Measurements from ENCODE around the gene GSC2.

The GSC2 gene

GRCh38 chr22:19149991-19150390, at the start of gene GSC2:
Gene GSC2 (minus strand): TSS chr22:19150292. CDS start chr22:19150283, 9 bp downstream.
- DNase-seq (ENCODE audit: low read depth in 4 of 4, low spot score in 1 of 4), result no peak

- DNase-seq (ENCODE audit: low read depth in 4 of 4, low spot score in 1 of 4), result no peak
These were observed 49.4 kb upstream of the GSC2 start for GRCh38 chr22:19199479-19199878.

- DNase-seq (ENCODE audit: low read depth in 4 of 4, low spot score in 1 of 4), result no peak
These were observed 48.1 kb upstream of the GSC2 start for GRCh38 chr22:19197997-19198865.

- no peak for DNase-seq (ENCODE audit: low read depth in 4 of 4, low spot score in 1 of 4)
These were observed 46.9 kb upstream of the GSC2 start for GRCh38 chr22:19196841-19197612.

DNA sequence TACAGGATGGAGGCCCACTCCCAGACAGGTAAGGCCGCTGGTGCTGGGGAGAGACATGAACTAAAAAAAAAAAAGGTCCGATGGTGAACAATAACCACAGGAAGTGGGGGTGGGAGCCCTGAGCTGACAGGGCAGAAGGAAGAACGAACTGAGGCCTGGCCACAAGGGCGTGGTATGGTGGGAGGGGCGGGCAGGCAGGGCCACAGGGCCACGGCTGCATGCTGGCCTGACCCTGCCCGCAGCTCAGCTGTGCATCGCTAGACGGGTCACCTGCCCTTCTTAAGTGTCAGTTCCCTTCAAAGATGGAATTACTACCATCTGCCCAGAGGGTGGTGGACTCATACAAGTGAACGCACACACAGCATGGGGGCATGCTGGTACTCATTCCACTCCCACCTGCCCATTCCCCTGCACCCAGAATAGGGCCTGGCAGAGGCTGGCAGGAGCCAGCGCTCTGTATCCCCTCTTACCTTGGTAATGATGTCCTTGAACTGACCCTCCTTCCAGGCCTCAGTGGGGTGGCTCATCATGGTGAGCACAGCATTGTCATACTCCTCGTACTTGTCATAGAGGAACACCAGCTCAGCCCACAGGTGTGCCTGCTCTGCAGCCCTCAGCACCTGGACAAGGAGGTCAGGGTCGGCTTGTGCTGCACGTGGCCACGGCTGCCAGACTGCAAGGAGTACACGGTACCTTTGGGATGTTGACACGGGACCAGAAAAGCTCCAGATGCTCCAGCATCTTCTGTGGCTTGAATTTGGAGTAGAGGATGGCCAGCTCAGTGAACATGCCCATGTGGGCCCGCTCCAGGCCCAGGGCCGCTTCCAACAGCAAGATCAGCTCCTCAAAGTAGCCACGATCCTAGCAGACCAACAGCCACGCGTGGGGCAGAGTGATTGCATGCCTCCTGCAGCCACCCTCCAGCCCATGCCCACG, 46.0 kb upstream of the GSC2 start:
- DNase-seq (ENCODE audit: low read depth in 4 of 4, low spot score in 1 of 4), result no peak

DNA sequence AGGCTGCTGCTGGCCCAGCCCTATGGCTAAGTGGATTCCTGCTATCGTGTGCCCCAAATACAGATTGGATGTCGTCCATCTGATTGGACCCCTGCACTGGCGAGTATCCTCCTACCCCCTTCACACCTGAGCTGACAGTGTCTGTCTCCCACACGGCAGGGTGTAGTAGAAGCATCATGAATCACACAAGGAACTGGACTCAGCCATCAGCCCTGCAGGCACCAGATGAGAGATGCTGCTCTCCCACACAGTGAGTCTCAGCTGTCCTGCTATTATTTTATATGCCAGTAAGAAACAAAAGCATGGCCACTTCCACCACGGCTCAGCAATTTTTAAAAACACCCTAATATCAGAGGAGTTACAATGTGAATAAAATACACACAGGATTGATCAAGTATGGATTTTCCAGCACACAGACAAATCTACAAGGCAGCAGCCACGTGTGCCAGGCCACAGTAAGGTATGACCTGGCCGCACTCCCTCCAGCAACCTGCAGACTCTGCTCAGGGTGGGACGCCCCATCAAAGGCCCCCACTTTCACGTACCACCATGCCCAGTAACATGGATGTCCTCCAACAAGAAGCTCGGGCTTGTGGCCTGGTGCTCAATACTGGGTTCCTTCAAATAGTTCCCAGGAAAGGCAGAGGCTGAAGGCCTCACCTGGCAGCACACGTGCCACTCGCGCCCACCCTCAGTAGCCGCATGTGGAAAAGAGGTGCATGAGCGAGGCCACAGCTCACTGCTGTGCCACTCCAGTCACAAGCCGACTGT, 44.9 kb upstream of the GSC2 start:
- no peak for DNase-seq (ENCODE audit: low read depth in 4 of 4, low spot score in 1 of 4)

- no peak for DNase-seq (ENCODE audit: low read depth in 4 of 4, low spot score in 1 of 4)
These were observed 43.8 kb upstream of the GSC2 start for GRCh38 chr22:19193879-19194278.

- DNase-seq (ENCODE audit: low read depth in 4 of 4, low spot score in 1 of 4), result no peak
These were observed 37.8 kb upstream of the GSC2 start for GRCh38 chr22:19187716-19188563.

- DNase-seq (ENCODE audit: low read depth in 4 of 4, low spot score in 1 of 4), result no peak
These were observed 34.3 kb upstream of the GSC2 start for GRCh38 chr22:19184276-19184997.

- DNase-seq (ENCODE audit: low read depth in 4 of 4, low spot score in 1 of 4), result no peak
These were observed 33.1 kb upstream of the GSC2 start for GRCh38 chr22:19183216-19183615.

DNA sequence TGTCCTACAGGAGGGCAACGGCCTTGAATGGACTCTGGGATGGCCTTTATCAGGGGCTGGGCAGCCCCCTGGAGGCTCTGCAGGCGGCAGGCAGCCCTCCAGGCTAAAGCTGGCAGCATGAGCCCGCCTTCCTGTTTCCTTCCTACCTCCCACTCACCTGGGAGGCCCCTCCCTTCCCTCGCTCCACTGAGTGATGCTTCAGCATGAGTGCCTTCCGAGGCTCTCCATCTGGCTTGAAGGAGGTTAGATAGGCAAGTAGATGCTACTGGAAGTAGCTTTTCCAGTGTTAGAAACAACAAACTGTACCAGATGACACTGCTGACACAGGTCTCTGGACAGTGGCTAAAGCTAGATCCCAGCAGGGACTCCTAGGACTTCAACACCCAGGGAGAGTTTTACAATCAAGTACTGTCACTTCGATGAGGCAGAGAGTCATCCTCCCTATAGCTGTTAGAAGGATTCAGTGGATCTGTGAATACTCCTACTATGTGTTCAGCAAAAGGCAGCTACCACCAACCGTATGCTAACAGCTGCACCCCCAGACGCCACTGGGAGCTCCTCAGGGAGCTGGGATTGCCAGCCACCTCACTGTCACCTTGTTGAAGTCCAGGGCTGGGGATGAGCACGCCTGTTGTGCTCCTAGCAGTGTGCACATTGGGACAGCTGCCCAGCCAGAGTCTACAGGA, 32.5 kb upstream of the GSC2 start:
- DNase-seq (ENCODE audit: low read depth in 4 of 4, low spot score in 1 of 4), result no peak

- no peak for DNase-seq (ENCODE audit: low read depth in 4 of 4, low spot score in 1 of 4)
These were observed 31.8 kb upstream of the GSC2 start for GRCh38 chr22:19181786-19182471.

- DNase-seq (ENCODE audit: low read depth in 4 of 4, low spot score in 1 of 4), result no peak
These were observed 30.8 kb upstream of the GSC2 start for GRCh38 chr22:19180740-19181410.

- no peak for DNase-seq (ENCODE audit: low read depth in 4 of 4, low spot score in 1 of 4)
These were observed 30.1 kb upstream of the GSC2 start for GRCh38 chr22:19180234-19180633.

DNA sequence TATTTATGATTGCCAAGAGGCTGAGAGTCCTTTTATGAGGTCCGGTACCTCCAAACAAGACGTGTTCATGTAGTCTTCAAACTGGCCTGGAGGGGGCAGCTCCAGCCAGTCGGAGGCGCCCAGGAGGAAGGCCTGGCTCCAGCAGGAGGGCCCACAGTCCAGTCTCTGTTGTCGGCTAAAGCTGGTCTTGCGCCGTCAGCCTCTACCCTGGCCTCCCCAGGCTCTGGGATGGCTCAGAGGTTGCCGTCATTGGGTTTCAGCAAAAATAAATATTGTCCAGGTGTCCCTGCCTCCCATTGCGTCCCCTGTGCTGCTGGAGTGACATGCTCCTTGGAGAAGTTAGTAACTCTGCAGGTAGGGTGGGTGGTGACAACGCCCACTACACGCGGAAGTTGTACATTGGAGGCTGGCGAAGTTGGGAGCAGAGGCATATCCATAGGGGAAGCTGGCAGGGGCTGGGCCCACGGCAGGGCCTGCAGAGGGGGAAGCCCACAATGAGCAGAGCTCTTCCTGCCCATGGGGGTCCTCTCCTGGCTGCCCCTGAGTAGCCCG, 29.5 kb upstream of the GSC2 start:
- no peak for DNase-seq (ENCODE audit: low read depth in 4 of 4, low spot score in 1 of 4)

DNA sequence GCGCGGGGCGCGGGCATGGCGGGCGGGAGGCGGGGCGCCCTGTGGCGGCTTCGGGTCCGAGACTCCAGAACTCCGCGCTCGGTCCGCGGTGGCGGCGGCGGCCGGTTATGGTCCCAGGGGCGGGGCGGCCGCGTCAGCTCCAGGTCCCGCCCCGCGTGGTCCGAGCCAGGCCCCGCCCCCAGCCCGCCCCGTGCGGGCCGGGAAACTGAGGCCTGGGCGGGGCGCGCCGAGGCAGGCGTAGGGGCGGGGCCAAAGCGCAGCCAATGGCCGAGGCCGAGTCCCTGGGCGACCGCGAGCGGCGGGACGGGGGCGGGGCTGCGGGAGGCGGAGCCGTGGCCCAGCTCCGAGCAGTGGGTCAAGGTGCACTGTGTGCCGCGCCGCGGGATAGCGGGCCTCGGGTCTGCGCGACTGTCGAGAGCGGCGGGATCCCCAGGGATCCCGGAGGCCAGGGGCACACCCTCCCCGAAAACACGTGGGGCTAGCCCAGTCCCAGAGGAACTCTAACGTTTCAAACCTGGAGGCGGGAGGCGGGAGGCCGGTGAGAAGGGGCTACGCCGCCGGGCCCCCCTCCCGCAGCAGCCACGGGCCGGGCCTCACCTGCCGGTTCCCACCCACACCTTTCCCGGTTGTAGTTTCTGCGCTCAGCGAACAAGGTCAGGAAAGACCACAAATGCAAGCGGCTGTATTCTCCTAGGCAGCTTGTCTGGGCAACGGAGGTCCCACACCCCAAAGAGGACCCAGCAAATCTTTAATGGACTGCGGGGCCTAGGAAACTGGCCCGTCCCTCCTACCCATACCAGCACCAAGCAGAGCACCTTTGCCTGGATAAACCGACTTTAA, 28.8 kb upstream of the GSC2 start, which contains the start of gene SLC25A1:
TSS of gene SLC25A1 (minus strand) at position 80 of the 840 bp plus-strand sequence. CDS start at position 17, 63 bp downstream.
- peak; percentile 67 to 90 (median 81) for DNase-seq (ENCODE audit: low read depth in 4 of 4, low spot score in 1 of 4)
